Smooth muscle cell (in vitro differentiated cells): ENCODE results near the gene FAM110C. TPM values are rescaled to one million over a fixed set of nuclear protein-coding genes. Genes with fewer than 3 reads are reported as not detected.

Source experiments
- DNase-seq: peaks from one replicate; lab custom pipeline; 2025; ENCODE audit not compliant: unreplicated experiment; lab: John Stamatoyannopoulos, UW
- H2AFZ ChIP-seq: fragments of 200-600 bp; sonication (generic); 2 replicates; pipeline ENCODE4 v1.6.0; 2016; ENCODE audit warnings: antibody characterized with exemption, low read depth, mild to moderate bottlenecking
- H3F3A ChIP-seq: fragments of 200-600 bp; sonication (generic); 2 replicates; pipeline ENCODE4 v1.6.0; 2017; ENCODE audit warnings: antibody characterized with exemption, low read depth
- H3K27ac ChIP-seq: fragments of 200-600 bp; sonication (generic); 2 replicates; pipeline ENCODE4 v1.5.1; 2016; ENCODE audit warnings: low read depth, mild to moderate bottlenecking
- H3K27me3 ChIP-seq: fragments of 200-600 bp; sonication (generic); 2 replicates; pipeline ENCODE4 v1.6.1; 2016; ENCODE audit warnings: low read depth, mild to moderate bottlenecking
- H3K36me3 ChIP-seq: fragments of 200-600 bp; sonication (generic); 2 replicates; pipeline ENCODE4 v1.5.1; 2016; ENCODE audit warnings: low read depth
- H3K4me1 ChIP-seq: fragments of 200-600 bp; sonication (generic); 2 replicates; pipeline ENCODE4 v1.5.1; 2016; ENCODE audit warnings: low read depth
- H3K4me2 ChIP-seq: fragments of 200-600 bp; sonication (generic); 2 replicates; pipeline ENCODE4 v1.6.0; 2016; ENCODE audit warnings: mild to moderate bottlenecking
- H3K4me3 ChIP-seq: fragments of 200-600 bp; sonication (generic); 2 replicates; pipeline ENCODE4 v1.5.1; 2016; ENCODE audit warnings: mild to moderate bottlenecking
- H3K79me2 ChIP-seq: fragments of 200-600 bp; sonication (generic); 2 replicates; pipeline ENCODE4 v1.6.0; 2016; ENCODE audit warnings: low read depth, mild to moderate bottlenecking
- H3K9ac ChIP-seq: fragments of 200-600 bp; sonication (generic); 2 replicates; pipeline ENCODE4 v1.6.0; 2016; ENCODE audit warnings: low read depth
- H3K9me3 ChIP-seq: fragments of 200-600 bp; sonication (generic); replicated peaks from 2 replicates; pipeline ENCODE4 v1.5.1; 2016; ENCODE audit warnings: low read depth
- H4K20me1 ChIP-seq: fragments of 200-600 bp; sonication (generic); 2 replicates; pipeline ENCODE4 v1.6.0; 2016; ENCODE audit warnings: low read depth
- WGBS: methylation state at CpG from one replicate; pipeline ENCODE4 v1.1.7; 2016; ENCODE audit warnings: low lambda C conversion rate; 5-methylcytosine and 5-hydroxymethylcytosine counted together
- polyA plus RNA-seq: library from polyadenylated mRNA; unstranded; fragments of >200 nt; fragmentation: Nextera tagmentation; extraction: Ambion mirVana; gene quantifications from 2 replicates; pipeline ENCODE4 v1.2.1, GENCODE V29; 2016
- total RNA-seq: library from RNA; depleted of rRNA; stranded (reverse); fragments of >200 nt; gene quantifications from 2 replicates; pipeline ENCODE4 v1.2.3, GENCODE V29; 2014
- TF ChIP-seq, protein P1 (sequence below): fragments of 200-600 bp; sonication (generic); IDR thresholded peaks from 2 replicates; pipeline ENCODE4 v1.5.1; 2017; ENCODE audit warnings: borderline replicate concordance, mild to moderate bottlenecking, antibody characterized with exemption; ENCODE audit not compliant: insufficient read depth, poor library complexity, severe bottlenecking

The FAM110C gene
- total and polyA plus RNA-seq, 2 experiments from 2014 or later, result 0.16 to 2.3 TPM

DNA sequence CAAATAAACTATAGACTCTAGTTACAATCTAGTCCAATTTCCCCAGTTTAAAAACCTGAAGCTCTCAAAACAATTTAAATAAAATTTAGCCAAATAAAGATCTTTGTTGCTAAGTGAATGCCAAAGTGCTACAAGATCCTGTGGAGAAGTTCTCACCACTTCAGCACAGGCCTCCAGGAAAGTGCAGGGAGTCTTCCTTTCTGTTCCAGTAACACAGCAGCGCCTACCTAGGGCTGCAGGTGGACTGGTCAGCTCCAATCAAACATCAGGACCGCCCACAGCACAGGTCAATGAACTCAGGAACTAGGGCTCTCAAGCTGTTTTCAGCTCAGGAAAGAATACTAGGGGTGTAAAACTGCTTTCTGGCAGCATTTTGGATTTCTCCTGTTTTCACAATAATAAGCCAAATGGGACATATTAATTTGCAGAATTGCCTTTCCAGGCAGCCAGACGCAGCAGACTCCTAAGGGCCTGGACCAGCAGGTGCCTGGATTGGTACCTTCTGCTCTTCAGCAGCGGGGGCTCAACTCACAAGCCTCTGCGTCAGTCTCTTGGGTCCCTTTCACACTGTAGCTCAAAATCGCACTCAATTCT, 1.5 kb downstream of the FAM110C start:
- DNase-seq, result no peak
- H3K27ac ChIP-seq, result no peak overlapping the region
- H3K9me3 ChIP-seq, result no peaks in the 10 kb centered on the region
- H4K20me1 ChIP-seq, result no peaks in the 10 kb centered on the region
- H3K9ac ChIP-seq, result no peak overlapping the region
- H3K4me1 ChIP-seq, result peaks cover 3% of the 10 kb centered on the region
- H3K79me2 ChIP-seq, result no peaks in the 10 kb centered on the region
- H3F3A ChIP-seq, result no peaks in the 10 kb centered on the region
- H3K4me3 ChIP-seq, result peak overlapping the region; percentile 62
- no peaks in the 10 kb centered on the region for H3K36me3 ChIP-seq
- peak overlapping the region; percentile 89 for H3K4me2 ChIP-seq
- 37% methylated on average over 6 of the region's 6 CpGs for WGBS
- TF ChIP-seq, protein P1, sequence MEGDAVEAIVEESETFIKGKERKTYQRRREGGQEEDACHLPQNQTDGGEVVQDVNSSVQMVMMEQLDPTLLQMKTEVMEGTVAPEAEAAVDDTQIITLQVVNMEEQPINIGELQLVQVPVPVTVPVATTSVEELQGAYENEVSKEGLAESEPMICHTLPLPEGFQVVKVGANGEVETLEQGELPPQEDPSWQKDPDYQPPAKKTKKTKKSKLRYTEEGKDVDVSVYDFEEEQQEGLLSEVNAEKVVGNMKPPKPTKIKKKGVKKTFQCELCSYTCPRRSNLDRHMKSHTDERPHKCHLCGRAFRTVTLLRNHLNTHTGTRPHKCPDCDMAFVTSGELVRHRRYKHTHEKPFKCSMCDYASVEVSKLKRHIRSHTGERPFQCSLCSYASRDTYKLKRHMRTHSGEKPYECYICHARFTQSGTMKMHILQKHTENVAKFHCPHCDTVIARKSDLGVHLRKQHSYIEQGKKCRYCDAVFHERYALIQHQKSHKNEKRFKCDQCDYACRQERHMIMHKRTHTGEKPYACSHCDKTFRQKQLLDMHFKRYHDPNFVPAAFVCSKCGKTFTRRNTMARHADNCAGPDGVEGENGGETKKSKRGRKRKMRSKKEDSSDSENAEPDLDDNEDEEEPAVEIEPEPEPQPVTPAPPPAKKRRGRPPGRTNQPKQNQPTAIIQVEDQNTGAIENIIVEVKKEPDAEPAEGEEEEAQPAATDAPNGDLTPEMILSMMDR, result no peak
- H3K27me3 ChIP-seq, result peaks cover 59% of the 10 kb centered on the region
- no peak overlapping the region for H2AFZ ChIP-seq

DNA sequence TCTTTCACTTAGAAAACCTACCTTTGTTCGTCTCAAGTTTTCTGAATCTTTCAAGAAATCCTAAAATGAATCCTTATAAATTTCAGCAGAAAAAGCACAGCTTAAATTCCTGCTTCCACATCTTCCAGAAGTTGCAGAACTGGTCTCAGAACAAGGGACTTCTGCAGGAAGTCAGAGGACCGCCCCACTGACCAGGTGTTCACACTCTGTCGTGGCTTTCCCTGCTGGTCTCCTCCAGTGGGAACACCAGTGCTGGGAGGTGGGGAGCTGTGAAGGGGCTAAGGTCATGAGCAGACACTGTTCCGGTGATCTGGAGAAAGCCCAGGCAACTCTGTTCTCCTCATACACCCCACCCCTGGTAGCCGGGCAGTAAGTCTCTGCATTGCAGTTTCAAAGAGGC, 3.5 kb downstream of the FAM110C start:
- H3K4me1 ChIP-seq, result peaks cover 6% of the 10 kb centered on the region
- no peak overlapping the region for H3K4me3 ChIP-seq
- H3K9me3 ChIP-seq, result no peaks in the 10 kb centered on the region
- H3K79me2 ChIP-seq, result no peaks in the 10 kb centered on the region
- H4K20me1 ChIP-seq, result no peaks in the 10 kb centered on the region
- WGBS, result 84% methylated on average over 5 of the region's 5 CpGs
- no peak overlapping the region for H2AFZ ChIP-seq
- no peaks in the 10 kb centered on the region for H3F3A ChIP-seq
- TF ChIP-seq, protein P1, result no peak
- DNase-seq, result no peak
- no peaks in the 10 kb centered on the region for H3K36me3 ChIP-seq
- peaks cover 47% of the 10 kb centered on the region for H3K27me3 ChIP-seq
- no peak overlapping the region for H3K27ac ChIP-seq
- no peak overlapping the region for H3K9ac ChIP-seq
- H3K4me2 ChIP-seq, result no peak overlapping the region

DNA sequence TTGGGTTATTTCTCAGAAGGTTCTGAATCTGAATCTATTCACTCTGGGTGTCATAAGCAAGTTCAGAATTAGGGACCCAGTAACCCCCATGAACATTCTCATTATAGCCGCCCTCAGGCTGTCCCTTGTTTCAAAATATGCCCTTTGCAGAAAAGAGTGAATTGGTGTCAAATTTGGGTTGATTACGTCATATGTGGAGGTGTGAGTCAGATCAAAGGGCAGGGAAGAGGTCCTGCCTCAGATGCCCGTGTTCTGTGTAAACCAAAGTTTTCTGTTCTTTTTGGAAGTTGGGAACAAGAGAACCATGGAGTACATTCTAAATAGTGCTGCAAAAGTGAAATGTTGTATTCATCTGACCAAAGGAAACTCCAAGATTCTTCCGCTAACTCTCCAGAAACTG, 5.8 kb downstream of the FAM110C start:
- Histone ChIP-seq H3K27ac (no peak overlapping the region), H3K27me3 (peaks cover 24% of the 10 kb centered on the region), H3K9ac (no peak overlapping the region), H3K9me3 (no peaks in the 10 kb centered on the region), H2AFZ (no peak overlapping the region), H3K36me3 (no peaks in the 10 kb centered on the region), H3K4me3 (no peak overlapping the region), H3K4me2 (no peak overlapping the region), H4K20me1 (no peaks in the 10 kb centered on the region), H3K4me1 (peaks cover 6% of the 10 kb centered on the region), H3F3A (no peaks in the 10 kb centered on the region), H3K79me2 (no peaks in the 10 kb centered on the region)
- 82% methylated on average over 4 of the region's 4 CpGs for WGBS
- TF ChIP-seq, protein P1, result no peak
- DNase-seq, result no peak

DNA sequence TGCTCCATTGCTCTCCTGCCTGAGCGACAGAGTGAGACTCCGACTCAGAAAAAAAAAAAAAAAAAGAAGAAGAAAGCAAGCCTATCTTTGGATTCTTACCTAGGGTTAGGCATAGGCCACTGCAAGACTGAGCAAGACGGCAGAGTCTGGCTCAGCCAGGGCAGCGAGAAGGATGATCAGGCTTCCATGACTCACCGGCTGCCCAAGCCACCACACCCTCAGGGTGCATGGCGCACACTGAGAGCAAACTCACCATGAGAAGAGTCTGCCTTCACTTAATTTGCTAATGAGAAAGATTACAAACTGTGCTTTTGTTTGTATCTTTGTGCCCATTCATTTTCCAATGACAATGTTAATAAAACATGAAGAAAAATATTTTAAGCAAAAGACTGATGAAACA, 8.2 kb downstream of the FAM110C start:
- 58% methylated on average over 6 of the region's 6 CpGs for WGBS
- Histone ChIP-seq H3K79me2 (no peaks in the 10 kb centered on the region), H3K36me3 (no peaks in the 10 kb centered on the region), H3K9me3 (no peaks in the 10 kb centered on the region), H3K4me3 (no peak overlapping the region), H3K9ac (peak overlapping the region; percentile 50), H3K27ac (peak overlapping the region; percentile 77), H3K27me3 (peaks cover under 1% of the 10 kb centered on the region), H3K4me1 (peaks cover 3% of the 10 kb centered on the region), H2AFZ (no peak overlapping the region), H3K4me2 (no peak overlapping the region), H4K20me1 (no peaks in the 10 kb centered on the region), H3F3A (no peaks in the 10 kb centered on the region)
- DNase-seq, result no peak
- TF ChIP-seq, protein P1, result no peak
